Activated CD4-positive, alpha-beta T cell treated with anti-CD3 and anti-CD28 coated beads, Interleukin-2, amount 50 U/mL, for 1 hour (primary cell): Measurements from ENCODE around the gene SPCS3.

Source experiments
- DNase-seq: peaks from one replicate; pipeline ENCODE4 v3.0.0-alpha.2; 2020

The SPCS3 gene

DNA sequence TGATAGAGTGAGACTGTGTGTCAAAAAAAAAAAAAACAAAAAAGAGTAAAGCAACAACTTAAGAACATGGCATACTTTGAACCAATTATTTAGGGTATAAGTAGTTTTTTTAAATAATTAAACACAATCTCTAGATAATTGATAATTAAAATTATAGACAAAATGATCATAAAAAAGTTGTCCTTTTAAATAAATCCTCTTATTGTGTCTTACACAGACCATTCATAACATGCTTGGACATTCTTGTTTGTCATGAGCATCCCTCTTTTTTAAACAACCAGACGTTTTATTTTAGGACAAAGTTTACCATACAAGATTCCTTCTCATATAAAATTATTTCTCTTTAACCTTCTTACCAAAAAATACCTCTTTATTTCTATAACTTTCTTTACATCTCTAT is 35.1 kb downstream of the SPCS3 start:
- DNase-seq = no peak

DNA sequence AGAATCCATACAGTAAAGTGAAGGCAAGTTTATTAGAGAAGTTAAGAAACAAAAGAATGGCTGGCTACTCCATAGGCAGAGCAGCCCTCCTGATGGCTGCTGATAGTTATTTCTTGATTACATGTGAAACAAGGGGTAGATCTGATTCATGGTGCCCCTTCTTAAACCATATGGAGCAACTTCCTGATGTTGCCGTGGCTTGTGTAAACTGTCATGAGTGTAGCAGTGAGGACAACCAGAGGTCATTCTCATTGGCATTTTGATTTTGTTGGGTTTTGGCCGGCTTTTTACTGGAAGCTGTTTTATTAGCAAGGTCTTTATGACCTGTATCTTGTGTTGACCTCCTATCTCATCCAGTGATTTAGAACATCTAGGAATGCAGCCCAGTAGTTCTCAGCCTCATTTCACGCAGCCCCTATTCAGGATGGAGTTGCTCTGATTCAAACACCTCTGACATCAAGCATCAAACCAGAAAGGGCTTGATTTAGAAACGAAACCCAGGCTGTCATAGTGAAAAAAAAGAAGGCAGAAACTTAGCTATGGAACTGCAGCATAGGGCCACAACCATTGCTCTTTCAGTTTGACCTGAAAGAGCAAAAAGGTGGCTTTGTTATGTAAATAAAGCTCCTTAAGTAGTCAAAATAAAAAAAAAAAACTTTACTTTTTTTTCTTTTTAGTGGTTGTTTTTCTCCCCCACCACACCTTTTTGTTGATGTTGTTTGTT is 37.8 kb downstream of the SPCS3 start:
- no peak for DNase-seq

DNA sequence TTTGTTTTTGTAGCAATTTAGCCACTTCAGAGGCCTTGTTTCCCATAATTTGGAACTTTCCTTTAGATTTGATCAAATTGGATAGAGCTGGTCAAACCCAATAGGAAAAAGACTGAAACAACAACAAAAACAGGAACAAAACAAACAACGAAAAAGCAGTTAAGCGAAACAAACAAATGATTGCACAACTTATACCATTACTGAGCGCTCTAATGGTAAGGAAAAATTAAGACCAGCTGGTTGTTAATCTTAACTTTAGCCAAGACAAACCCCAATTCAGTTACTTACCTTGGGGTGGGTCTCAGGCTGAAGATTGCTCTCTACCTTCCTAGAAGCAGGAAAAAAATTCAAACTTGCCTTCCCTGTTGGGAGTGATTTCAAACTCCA is 38.3 kb downstream of the SPCS3 start:
- DNase-seq = no peak

- no peak for DNase-seq
Measured at GRCh38 chr4:176359590-176359989, 39.8 kb downstream of the SPCS3 start.

DNA sequence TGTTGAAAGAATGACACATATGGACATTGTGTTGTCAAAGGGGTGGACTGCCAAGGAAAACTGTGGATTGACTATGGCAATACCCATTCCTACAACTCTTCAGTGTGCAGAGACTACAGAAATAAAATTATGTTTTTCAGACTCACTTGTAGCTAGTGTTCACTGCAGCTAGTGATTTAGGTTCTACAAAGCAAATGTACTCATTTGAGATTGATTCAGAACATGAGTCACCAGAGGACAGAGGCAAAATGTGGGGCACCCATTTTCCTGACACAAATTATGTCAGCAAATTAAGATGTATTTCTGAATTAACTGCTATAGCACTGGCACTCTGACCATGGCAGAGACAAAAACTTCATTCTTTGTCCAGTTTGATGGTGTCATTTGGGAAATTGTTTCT is 40.7 kb downstream of the SPCS3 start:
- DNase-seq = no peak

DNA sequence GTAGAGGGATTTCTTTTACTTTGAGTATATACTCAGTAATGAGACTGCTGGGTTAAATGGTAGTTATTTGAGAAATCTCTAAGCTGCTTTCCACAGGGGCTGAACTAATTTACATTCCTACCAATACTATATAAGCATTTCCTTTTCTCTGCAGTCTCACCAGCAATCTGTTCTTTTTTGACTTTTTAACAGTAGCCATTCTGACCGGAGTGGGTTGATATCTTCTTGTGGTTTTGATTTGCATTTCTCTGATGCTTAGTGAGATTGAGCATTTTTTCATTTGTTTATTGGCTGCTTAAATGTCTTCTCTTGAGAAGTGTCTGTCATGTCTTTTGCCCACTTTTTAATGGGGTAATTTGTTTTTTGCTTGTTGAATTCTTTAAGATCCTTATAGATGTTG is 43.3 kb downstream of the SPCS3 start:
- DNase-seq = no peak

DNA sequence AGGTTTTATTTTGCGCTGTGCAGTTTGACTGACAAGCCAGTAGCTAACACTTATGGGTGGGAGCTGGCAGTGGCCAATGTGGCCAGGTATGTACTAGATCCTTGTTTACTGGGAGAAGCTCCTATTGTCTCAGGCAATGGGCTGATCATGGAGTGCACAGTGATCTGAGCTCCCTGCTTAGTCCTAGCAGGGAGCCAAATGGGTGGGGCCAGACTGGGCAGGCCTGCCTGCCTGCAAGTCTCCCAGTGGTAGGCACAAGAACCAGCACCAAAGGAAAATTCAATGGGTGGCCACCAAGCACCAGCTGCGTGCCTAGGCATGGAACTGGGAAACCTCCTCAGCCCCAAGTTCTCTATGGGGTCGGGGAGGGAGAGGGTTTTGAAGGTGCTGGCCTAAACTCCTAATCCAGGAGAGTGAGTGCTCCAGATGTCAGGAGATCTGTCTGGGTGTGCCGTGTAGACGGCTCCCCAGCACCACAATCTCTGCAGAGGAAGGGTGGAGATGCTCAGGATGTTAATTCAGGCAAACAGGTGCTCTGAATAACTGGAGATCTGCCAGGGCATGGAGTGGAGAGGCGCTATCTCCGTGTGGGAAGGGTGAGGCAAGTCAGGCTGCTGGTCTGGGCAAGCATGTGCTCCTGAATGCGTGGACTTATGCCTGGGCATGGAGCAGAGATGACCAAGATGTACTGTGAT is 48.2 kb downstream of the SPCS3 start:
- DNase-seq = no peak

- DNase-seq = no peak
Measured at GRCh38 chr4:176376032-176376614, 56.4 kb downstream of the SPCS3 start.

- DNase-seq = no peak
Measured at GRCh38 chr4:176377780-176378179, 58.0 kb downstream of the SPCS3 start.

DNA sequence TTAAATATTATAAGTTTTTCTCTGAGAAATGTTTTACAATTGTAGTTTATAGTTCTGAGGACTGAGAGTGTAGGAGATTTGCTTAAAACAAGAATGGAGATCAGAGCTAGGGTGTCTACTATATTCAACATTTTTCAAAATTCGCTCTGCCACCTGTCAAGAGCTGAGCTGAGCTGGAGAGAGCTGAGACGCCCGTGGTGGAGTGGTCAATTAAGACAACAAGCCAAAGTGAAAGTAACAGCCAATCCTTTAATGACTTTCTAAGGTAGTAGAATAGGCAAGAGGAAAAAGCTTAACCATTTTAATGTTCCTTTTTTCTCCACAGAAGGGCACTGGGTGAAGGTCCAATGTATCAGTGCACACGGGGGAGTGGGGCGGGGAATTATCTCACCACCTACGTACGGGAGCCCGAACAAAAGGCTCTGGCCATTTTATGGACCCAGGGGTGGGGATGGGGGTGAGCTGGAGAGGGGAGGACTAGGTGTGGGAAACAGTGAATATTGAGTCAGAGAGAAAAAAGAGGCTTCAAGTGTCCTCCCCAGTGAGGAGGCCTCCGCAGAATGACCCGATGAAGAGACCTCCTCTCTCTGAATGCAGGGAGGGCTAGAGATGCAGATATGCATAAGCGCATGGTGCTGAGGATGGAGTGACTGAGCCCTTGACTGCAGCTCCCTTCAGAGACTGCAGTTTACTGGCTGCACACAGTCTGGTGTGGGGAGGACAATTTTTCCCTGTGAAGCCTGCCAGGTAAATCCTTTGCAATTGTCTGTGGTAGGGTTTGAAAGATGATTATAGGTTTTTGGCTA is 60.8 kb downstream of the SPCS3 start:
- DNase-seq = no peak
